Activated B cell treated with CpG ODN at 0.5 μM for 24 hours (primary cell): ENCODE measurements around the gene BRCA2. TPM values are rescaled to one million over a fixed set of nuclear protein-coding genes. Genes with fewer than 3 reads are reported as not detected.
"Not testable (repeated sequence)": the region's sequence is repeated elsewhere in the genome, so short reads cannot be mapped to it uniquely, and the experiment has no call there.

ENCODE experiments used
- ATAC-seq: fragments of 200-7000 bp; cut with Tn5 transposase; one replicate; pipeline ENCODE4 v1.10.0; 2021; ENCODE audit warnings: low read depth, mild to moderate bottlenecking, moderate library complexity
- CTCF ChIA-PET: fragments of 350-600 bp; sonication (Branson Sonifier 250); formaldehyde crosslinking; loops from one replicate; lab custom pipeline; 2021; ENCODE audit warnings: antibody characterized with exemption; lab: Charles Lee
- POLR2A ChIA-PET: fragments of 350-600 bp; sonication (Branson Sonifier 250); formaldehyde crosslinking; loops from one replicate; lab custom pipeline; 2021; ENCODE audit warnings: antibody characterized with exemption; lab: Charles Lee
- DNase-seq: peaks from one replicate; pipeline ENCODE4 v3.0.0; 2022
- H3K27ac Mint-ChIP-seq: one replicate; pipeline ENCODE4 v1.8.0; 2020; ENCODE audit warnings: mixed read lengths
- H3K27me3 Mint-ChIP-seq: one replicate; pipeline ENCODE4 v1.8.0; 2021; ENCODE audit warnings: mixed read lengths
- H3K36me3 Mint-ChIP-seq: one replicate; pipeline ENCODE4 v1.8.0; 2021; ENCODE audit warnings: low read depth, mixed read lengths
- H3K4me1 Mint-ChIP-seq: one replicate; pipeline ENCODE4 v1.8.0; 2021; ENCODE audit warnings: mixed read lengths
- H3K4me3 Mint-ChIP-seq: one replicate; pipeline ENCODE4 v1.8.0; 2020; ENCODE audit warnings: mild to moderate bottlenecking, mixed read lengths
- H3K9me3 Mint-ChIP-seq: one replicate; pipeline ENCODE4 v1.8.0; 2020; ENCODE audit warnings: mixed read lengths
- intact Hi-C: fragments of 100-400 bp; cut with micrococcal nuclease; formaldehyde crosslinking; loops from one replicate; pipeline ENCODE4 v1.15.1; 2024
- total RNA-seq: library from RNA; stranded (reverse); gene quantifications from 2 replicates; pipeline ENCODE4 v1.2.3, GENCODE V29; 2022
- TF ChIP-seq, protein P1 (sequence below): fragments of 200-600 bp; IDR thresholded peaks from one replicate; pipeline ENCODE4 v1.8.0; 2022; ENCODE audit warnings: antibody characterized with exemption, mild to moderate bottlenecking

Gene BRCA2
- total RNA-seq, 1 donor from 2014 or later = 6.6 TPM

DNA sequence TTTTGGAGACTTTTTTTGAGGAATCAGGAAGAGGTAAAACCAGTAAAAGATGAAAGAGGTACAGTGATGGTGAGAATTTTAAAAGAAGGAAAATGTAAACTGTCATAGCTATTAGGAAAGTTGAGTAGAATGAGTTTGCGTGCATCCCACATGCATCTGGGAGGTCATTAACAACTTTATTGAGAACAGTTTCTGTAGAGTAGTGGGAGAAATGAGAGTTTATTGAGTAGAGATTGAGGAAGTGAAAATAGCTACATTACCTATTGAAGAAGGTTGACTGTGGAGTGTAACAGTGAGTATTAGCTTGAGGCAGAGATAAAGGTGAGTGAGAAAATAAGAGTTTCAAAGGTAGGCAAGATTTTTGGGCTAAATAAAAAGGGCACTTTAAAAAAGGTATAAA lies 38.7 kb downstream of the BRCA2 start:
- DNase-seq (no peak), ATAC-seq (peak; percentile 34)
- H3K4me3 Mint-ChIP-seq = no peak overlapping the region
- no peaks in the 10 kb centered on the region for H3K4me1 Mint-ChIP-seq
- CTCF ChIA-PET = no interaction called here
- intact Hi-C loops = no loop called here
- no peak overlapping the region for H3K27ac Mint-ChIP-seq
- TF ChIP-seq, protein P1, sequence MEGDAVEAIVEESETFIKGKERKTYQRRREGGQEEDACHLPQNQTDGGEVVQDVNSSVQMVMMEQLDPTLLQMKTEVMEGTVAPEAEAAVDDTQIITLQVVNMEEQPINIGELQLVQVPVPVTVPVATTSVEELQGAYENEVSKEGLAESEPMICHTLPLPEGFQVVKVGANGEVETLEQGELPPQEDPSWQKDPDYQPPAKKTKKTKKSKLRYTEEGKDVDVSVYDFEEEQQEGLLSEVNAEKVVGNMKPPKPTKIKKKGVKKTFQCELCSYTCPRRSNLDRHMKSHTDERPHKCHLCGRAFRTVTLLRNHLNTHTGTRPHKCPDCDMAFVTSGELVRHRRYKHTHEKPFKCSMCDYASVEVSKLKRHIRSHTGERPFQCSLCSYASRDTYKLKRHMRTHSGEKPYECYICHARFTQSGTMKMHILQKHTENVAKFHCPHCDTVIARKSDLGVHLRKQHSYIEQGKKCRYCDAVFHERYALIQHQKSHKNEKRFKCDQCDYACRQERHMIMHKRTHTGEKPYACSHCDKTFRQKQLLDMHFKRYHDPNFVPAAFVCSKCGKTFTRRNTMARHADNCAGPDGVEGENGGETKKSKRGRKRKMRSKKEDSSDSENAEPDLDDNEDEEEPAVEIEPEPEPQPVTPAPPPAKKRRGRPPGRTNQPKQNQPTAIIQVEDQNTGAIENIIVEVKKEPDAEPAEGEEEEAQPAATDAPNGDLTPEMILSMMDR = no peak
- POLR2A ChIA-PET = no interaction called here
- H3K9me3 Mint-ChIP-seq = no peaks in the 10 kb centered on the region
- H3K27me3 Mint-ChIP-seq = no peaks in the 10 kb centered on the region
- peaks cover 15% of the 10 kb centered on the region for H3K36me3 Mint-ChIP-seq

DNA sequence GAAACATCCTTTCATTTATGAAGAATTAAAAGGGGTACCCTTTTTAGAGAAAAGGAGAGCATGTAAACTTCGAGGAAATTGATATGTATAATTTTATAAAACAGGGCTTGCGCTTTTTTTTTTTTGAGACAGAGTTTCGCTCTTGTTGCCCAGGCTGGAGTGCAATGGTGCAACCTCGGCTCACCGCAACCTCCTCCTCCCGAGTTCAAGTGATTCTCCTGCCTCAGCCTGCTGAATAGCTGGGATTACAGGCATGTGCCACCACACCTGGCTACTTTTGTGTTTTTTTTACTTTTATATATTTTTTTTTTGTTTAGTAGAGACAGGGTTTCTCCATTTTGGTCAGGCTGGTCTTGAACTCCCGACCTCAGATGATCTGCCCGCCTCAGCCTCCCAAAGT lies 40.6 kb downstream of the BRCA2 start:
- H3K9me3 Mint-ChIP-seq, CTCF ChIA-PET, ATAC-seq, H3K4me1 Mint-ChIP-seq, POLR2A ChIA-PET, H3K27me3 Mint-ChIP-seq, H3K36me3 Mint-ChIP-seq, H3K27ac Mint-ChIP-seq, H3K4me3 Mint-ChIP-seq, intact Hi-C loops, DNase-seq: not testable (repeated sequence)

- Mint-ChIP-seq H3K4me3 (no peak overlapping the region), H3K27ac (no peak overlapping the region), H3K4me1 (no peaks in the 10 kb centered on the region), H3K36me3 (peaks cover 9% of the 10 kb centered on the region), H3K9me3 (no peaks in the 10 kb centered on the region), H3K27me3 (no peaks in the 10 kb centered on the region)
- CTCF ChIA-PET = no interaction called here
- no peak for ATAC-seq
- TF ChIP-seq, protein P1 = no peak
- no peak for DNase-seq
- POLR2A ChIA-PET = no interaction called here
- intact Hi-C loops = no loop called here
Observed at GRCh38 chr13:32362574-32362973, 47.3 kb downstream of the BRCA2 start.

- ChIA-PET CTCF (no interaction called here), POLR2A (no interaction called here)
- Mint-ChIP-seq H3K27ac (no peak overlapping the region), H3K4me3 (no peak overlapping the region), H3K4me1 (no peaks in the 10 kb centered on the region), H3K36me3 (peaks cover 7% of the 10 kb centered on the region), H3K27me3 (no peaks in the 10 kb centered on the region), H3K9me3 (no peaks in the 10 kb centered on the region)
- intact Hi-C loops = no loop called here
- ATAC-seq = no peak
- TF ChIP-seq, protein P1 = no peak
- DNase-seq = no peak
Observed at GRCh38 chr13:32370805-32371204, 55.5 kb downstream of the BRCA2 start.

- TF ChIP-seq, protein P1 = no peak
- H3K4me1 Mint-ChIP-seq = no peaks in the 10 kb centered on the region
- ChIA-PET POLR2A (no interaction called here), CTCF (interaction anchor here (0.6 to 2.0 kb wide), 6 partner anchors 10 to 467 kb away, joined by 3 to 7 read pairs (median 4); no protein-coding TSS in a partner anchor)
- H3K9me3 Mint-ChIP-seq = no peaks in the 10 kb centered on the region
- no peak overlapping the region for H3K4me3 Mint-ChIP-seq
- ATAC-seq (no peak), DNase-seq (no peak)
- H3K27me3 Mint-ChIP-seq = no peaks in the 10 kb centered on the region
- peaks cover 14% of the 10 kb centered on the region for H3K36me3 Mint-ChIP-seq
- H3K27ac Mint-ChIP-seq = no peak overlapping the region
- intact Hi-C loops = no loop called here
Observed at GRCh38 chr13:32376642-32377415, 61.5 kb downstream of the BRCA2 start.
